K562 treated with DMSO at 1 percent for 48 hours (cell line): ENCODE results near the gene OR10J5. TPM values are rescaled to one million over a fixed set of nuclear protein-coding genes. Genes with fewer than 3 reads are reported as not detected.

Source experiments
- total RNA-seq: library from RNA; unstranded; fragments of 300-600 nt; gene quantifications from 2 replicates; pipeline ENCODE4 v1.2.3, GENCODE V29; 2022; ENCODE audit warnings: low replicate concordance; ENCODE audit errors: extremely low read depth

Gene OR10J5, protein sequence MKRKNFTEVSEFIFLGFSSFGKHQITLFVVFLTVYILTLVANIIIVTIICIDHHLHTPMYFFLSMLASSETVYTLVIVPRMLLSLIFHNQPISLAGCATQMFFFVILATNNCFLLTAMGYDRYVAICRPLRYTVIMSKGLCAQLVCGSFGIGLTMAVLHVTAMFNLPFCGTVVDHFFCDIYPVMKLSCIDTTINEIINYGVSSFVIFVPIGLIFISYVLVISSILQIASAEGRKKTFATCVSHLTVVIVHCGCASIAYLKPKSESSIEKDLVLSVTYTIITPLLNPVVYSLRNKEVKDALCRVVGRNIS
- total RNA-seq, result not detected in 2 replicates

GRCh38 chr1:159535907-159536306, at the start of gene OR10J5:
TSS of gene OR10J5 (minus strand) at chr1:159536007. CDS start at chr1:159536007, 0 bp downstream.

Other genes starting within 250 kb of the OR10J5 start
- gene FCER1A, start 233.7 kb downstream of the OR10J5 start, total RNA-seq, result not detected in 2 replicates
- not detected in 2 replicates for gene OR10J4, start 103.8 kb downstream of the OR10J5 start, total RNA-seq
- not detected in 2 replicates for gene OR10J1, start 96.3 kb downstream of the OR10J5 start, total RNA-seq
- not detected in 2 replicates for gene APCS, start 51.8 kb upstream of the OR10J5 start, total RNA-seq
- gene CRP, start 178.6 kb upstream of the OR10J5 start, total RNA-seq, result not detected in 2 replicates
- gene DUSP23, start 245.0 kb upstream of the OR10J5 start, total RNA-seq, result not detected in 2 replicates